ENCODE data around the gene SOS1. TPM values are rescaled to one million over a fixed set of nuclear protein-coding genes. Genes with fewer than 3 reads are reported as not detected.
A peak's percentile ranks its signal among the peaks of the same experiment; 100 is the strongest.

SOS1 gene
- total RNA-seq, 2 donors from 2014 or later: 26.3 to 43.9 TPM

DNA sequence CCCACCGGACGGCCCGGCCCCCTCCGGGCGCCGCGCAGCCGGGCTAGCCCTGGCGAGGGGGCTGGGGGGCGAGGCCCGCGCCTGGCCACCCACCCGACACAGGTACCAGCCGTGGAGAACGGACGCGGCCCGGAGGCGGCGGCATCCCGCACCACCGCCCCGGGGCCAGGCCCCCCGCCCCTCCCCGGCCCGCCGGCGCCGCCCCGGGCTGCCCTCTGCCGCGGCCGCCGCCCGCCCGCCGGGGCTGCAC, 405 bp downstream of the SOS1 start:
- no peaks in the 10 kb centered on the region for H3K27me3 ChIP-seq
- H3K27ac ChIP-seq: peak overlapping the region; percentile 99
- H3K4me3 ChIP-seq: peak overlapping the region; percentile 79
- no peaks in the 10 kb centered on the region for H3K9me3 ChIP-seq
- intact Hi-C loops (cut with DNase I): no loop called here
- H3K4me1 ChIP-seq: peaks cover 8% of the 10 kb centered on the region
- no peak for DNase-seq
- H3K9ac ChIP-seq (ENCODE audit: low read depth in 2 of 2, low read length in 2 of 2): peak overlapping the region in 1 of 2 donors; percentile 90
- TF ChIP-seq, protein P1, sequence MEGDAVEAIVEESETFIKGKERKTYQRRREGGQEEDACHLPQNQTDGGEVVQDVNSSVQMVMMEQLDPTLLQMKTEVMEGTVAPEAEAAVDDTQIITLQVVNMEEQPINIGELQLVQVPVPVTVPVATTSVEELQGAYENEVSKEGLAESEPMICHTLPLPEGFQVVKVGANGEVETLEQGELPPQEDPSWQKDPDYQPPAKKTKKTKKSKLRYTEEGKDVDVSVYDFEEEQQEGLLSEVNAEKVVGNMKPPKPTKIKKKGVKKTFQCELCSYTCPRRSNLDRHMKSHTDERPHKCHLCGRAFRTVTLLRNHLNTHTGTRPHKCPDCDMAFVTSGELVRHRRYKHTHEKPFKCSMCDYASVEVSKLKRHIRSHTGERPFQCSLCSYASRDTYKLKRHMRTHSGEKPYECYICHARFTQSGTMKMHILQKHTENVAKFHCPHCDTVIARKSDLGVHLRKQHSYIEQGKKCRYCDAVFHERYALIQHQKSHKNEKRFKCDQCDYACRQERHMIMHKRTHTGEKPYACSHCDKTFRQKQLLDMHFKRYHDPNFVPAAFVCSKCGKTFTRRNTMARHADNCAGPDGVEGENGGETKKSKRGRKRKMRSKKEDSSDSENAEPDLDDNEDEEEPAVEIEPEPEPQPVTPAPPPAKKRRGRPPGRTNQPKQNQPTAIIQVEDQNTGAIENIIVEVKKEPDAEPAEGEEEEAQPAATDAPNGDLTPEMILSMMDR (IDR thresholded peaks at IDR 0.05): no peak
- H3K36me3 ChIP-seq: no peaks in the 10 kb centered on the region

- Histone ChIP-seq H3K9me3 (no peaks in the 10 kb centered on the region), H3K27me3 (no peaks in the 10 kb centered on the region), H3K4me1 (peaks cover 8% of the 10 kb centered on the region), H3K36me3 (no peaks in the 10 kb centered on the region), H3K4me3 (peak overlapping the region; percentile 79), H3K27ac (peak overlapping the region; percentile 99), H3K9ac (ENCODE audit: low read depth in 2 of 2, low read length in 2 of 2) (peak overlapping the region; percentile 90 to 92)
- intact Hi-C loops (cut with DNase I): loop anchor here (5.0 kb wide), 1 partner anchor 107 kb away; no protein-coding TSS in a partner anchor
- TF ChIP-seq, protein P1 (IDR thresholded peaks at IDR 0.05): no peak
- peak; percentile 62 for DNase-seq
These were observed 925 bp downstream of the SOS1 start for GRCh38 chr2:39119732-39120520.

DNA sequence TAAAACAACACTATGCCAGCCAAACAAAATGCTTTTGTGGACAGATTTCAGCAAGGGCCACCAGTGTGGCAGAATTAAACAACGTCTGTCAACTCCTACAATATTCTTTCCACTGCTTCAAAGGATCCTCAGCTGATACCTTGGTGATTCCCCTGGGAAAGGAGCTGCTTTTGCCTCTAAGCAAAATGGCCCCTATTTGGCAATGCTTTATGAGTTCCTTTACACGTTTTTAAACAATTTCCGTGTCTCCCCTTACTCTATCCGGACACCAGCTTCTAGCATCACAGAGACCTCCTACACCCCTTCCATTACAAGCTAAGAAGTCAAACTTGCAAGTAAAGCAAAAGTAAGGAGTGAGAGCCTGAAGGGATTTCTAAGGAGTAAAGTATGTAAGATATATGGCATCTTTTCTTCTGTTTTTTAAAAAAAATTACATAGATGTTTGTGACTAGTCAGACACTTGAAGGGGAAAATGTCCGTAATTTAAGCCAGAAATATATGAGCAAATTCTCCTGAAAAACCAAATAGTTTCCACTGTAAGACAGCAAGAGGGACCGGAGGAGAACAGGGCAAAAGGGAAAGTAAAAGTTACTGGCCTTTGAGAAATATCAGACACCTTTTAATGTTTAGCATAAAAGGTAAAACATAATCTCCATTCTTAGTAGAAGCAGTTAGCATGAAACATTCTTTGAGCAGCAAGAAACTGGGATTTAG, 1.9 kb downstream of the SOS1 start:
- TF ChIP-seq, protein P1 (IDR thresholded peaks at IDR 0.05): no peak
- Histone ChIP-seq H3K9ac (ENCODE audit: low read depth in 2 of 2, low read length in 2 of 2) (peak overlapping the region in 1 of 2 donors; percentile 92), H3K4me3 (peak overlapping the region; percentile 79), H3K27me3 (no peaks in the 10 kb centered on the region), H3K27ac (peak overlapping the region; percentile 99), H3K36me3 (no peaks in the 10 kb centered on the region), H3K9me3 (no peaks in the 10 kb centered on the region), H3K4me1 (peaks cover 8% of the 10 kb centered on the region)
- no peak for DNase-seq
- intact Hi-C loops (cut with DNase I): loop anchor here (5.0 kb wide), 1 partner anchor 108 kb away; no protein-coding TSS in a partner anchor

DNA sequence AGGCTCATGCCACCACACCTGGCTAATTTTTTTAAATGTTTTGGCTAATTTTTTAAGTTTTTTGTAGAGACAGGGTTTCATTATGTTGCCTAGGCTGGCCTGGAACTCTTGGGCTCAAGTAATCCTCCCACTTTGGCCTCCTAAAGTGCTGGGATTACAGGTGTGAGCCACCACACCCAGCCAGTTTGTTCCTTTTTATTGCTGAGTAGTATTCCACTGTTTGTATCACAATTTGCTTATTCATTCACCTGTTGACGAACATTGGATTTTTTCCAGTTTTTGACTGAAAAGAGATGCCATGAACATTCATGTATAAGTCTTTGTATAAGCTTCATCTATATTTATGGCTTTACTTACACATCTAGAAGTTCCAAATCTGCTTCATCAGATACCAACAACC, 5.3 kb downstream of the SOS1 start:
- Histone ChIP-seq H3K9ac (ENCODE audit: low read depth in 2 of 2, low read length in 2 of 2) (no peak overlapping the region), H3K9me3 (no peaks in the 10 kb centered on the region), H3K4me3 (no peak overlapping the region), H3K27ac (no peak overlapping the region), H3K27me3 (no peaks in the 10 kb centered on the region), H3K36me3 (no peaks in the 10 kb centered on the region), H3K4me1 (no peaks in the 10 kb centered on the region)
- intact Hi-C loops (cut with DNase I): loop anchor here (5.0 kb wide), 1 partner anchor 112 kb away; no protein-coding TSS in a partner anchor
- no peak for DNase-seq
- TF ChIP-seq, protein P1 (IDR thresholded peaks at IDR 0.05): no peak

- TF ChIP-seq, protein P1 (IDR thresholded peaks at IDR 0.05): no peak
- Histone ChIP-seq H3K9ac (ENCODE audit: low read depth in 2 of 2, low read length in 2 of 2) (no peak overlapping the region), H3K4me1 (no peaks in the 10 kb centered on the region), H3K9me3 (no peaks in the 10 kb centered on the region), H3K27ac (no peak overlapping the region), H3K27me3 (no peaks in the 10 kb centered on the region), H3K36me3 (no peaks in the 10 kb centered on the region), H3K4me3 (no peak overlapping the region)
- intact Hi-C loops (cut with DNase I): loop anchor here (5.0 kb wide), 1 partner anchor 113 kb away; no protein-coding TSS in a partner anchor
- no peak for DNase-seq
These were observed 6.1 kb downstream of the SOS1 start for GRCh38 chr2:39114771-39115170.

Measured in colonic mucosa (tissue), 4 donors.